Measurements from ENCODE around the gene PLA2G6. TPM values are rescaled to one million over a fixed set of nuclear protein-coding genes. Genes with fewer than 3 reads are reported as not detected.

Gene PLA2G6
- total RNA-seq, 1 experiment from 2014 or later: 16.2 TPM

DNA sequence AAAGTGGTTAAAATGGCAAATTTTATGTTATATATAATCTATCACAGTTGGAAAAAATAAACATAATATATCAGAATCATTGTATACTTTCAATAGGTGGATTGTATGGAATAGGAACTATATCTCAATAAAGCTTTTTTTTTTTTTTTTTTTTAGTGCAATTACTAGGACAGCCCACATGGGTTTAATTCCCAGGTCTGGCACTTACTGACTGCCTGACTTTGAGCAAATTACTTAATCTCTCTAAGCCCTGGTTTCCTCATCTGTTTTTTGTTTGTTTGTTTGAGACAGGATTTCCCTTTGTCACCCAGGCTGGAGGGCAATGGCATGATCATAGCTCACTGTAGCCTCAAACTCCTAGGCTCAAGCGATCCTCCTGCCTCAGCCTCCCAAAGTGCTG lies 45.0 kb downstream of the PLA2G6 start:
- Histone ChIP-seq H3K4me1 (ENCODE audit: control insufficient read depth, insufficient read depth, low read length) (no peaks in the 10 kb centered on the region), H3K4me3 (ENCODE audit: low read depth in 2 of 2, low read length in 2 of 2) (no peak overlapping the region), H3K27me3 (ENCODE audit: control insufficient read depth, insufficient read depth, low read length) (no peaks in the 10 kb centered on the region), H3K9me3 (ENCODE audit: control insufficient read depth, insufficient read depth, low read depth, low read length) (no peaks in the 10 kb centered on the region), H3K36me3 (ENCODE audit: control insufficient read depth, insufficient read depth, low read length) (no peaks in the 10 kb centered on the region), H3K27ac (ENCODE audit: low read length) (no peak overlapping the region)
- POLR2A ChIA-PET: interaction anchor here (0.9 kb wide), 1 partner anchor 9 kb away, joined by 8 read pairs; no protein-coding TSS in a partner anchor
- in situ Hi-C loops (cut with HindIII; ENCODE audit: low pct_unique_long_range_greater_than_20kb, low sequenced_read_pairs): no loop called here
- CTCF ChIA-PET: interaction anchor here (0.6 kb wide), 2 partner anchors 76 to 84 kb away, joined by 3 to 7 read pairs; no protein-coding TSS in a partner anchor
- TF ChIP-seq SIN3A (IDR thresholded peaks at IDR 0.05; ENCODE audit: borderline replicate concordance, insufficient read depth, low read depth, low read length) (no peak), TCF7L2 (IDR thresholded peaks at IDR 0.05; ENCODE audit: low read depth, low read length) (no peak), POLR2AphosphoS5 (IDR thresholded peaks at IDR 0.05; ENCODE audit: low read depth, low read length) (no peak)
- TF ChIP-seq, protein P1, sequence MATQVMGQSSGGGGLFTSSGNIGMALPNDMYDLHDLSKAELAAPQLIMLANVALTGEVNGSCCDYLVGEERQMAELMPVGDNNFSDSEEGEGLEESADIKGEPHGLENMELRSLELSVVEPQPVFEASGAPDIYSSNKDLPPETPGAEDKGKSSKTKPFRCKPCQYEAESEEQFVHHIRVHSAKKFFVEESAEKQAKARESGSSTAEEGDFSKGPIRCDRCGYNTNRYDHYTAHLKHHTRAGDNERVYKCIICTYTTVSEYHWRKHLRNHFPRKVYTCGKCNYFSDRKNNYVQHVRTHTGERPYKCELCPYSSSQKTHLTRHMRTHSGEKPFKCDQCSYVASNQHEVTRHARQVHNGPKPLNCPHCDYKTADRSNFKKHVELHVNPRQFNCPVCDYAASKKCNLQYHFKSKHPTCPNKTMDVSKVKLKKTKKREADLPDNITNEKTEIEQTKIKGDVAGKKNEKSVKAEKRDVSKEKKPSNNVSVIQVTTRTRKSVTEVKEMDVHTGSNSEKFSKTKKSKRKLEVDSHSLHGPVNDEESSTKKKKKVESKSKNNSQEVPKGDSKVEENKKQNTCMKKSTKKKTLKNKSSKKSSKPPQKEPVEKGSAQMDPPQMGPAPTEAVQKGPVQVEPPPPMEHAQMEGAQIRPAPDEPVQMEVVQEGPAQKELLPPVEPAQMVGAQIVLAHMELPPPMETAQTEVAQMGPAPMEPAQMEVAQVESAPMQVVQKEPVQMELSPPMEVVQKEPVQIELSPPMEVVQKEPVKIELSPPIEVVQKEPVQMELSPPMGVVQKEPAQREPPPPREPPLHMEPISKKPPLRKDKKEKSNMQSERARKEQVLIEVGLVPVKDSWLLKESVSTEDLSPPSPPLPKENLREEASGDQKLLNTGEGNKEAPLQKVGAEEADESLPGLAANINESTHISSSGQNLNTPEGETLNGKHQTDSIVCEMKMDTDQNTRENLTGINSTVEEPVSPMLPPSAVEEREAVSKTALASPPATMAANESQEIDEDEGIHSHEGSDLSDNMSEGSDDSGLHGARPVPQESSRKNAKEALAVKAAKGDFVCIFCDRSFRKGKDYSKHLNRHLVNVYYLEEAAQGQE (IDR thresholded peaks at IDR 0.05; ENCODE audit: insufficient read depth in 1 of 2, low read depth in 2 of 2, low read length in 1 of 2): no peak
- TF ChIP-seq, protein P2, sequence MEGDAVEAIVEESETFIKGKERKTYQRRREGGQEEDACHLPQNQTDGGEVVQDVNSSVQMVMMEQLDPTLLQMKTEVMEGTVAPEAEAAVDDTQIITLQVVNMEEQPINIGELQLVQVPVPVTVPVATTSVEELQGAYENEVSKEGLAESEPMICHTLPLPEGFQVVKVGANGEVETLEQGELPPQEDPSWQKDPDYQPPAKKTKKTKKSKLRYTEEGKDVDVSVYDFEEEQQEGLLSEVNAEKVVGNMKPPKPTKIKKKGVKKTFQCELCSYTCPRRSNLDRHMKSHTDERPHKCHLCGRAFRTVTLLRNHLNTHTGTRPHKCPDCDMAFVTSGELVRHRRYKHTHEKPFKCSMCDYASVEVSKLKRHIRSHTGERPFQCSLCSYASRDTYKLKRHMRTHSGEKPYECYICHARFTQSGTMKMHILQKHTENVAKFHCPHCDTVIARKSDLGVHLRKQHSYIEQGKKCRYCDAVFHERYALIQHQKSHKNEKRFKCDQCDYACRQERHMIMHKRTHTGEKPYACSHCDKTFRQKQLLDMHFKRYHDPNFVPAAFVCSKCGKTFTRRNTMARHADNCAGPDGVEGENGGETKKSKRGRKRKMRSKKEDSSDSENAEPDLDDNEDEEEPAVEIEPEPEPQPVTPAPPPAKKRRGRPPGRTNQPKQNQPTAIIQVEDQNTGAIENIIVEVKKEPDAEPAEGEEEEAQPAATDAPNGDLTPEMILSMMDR (IDR thresholded peaks at IDR 0.05): no peak
- DNase-seq (ENCODE audit: low read depth, low spot score): no peak
- BruUV-seq (replicated peaks): no TSS peak
- no peak for ATAC-seq
- intact Hi-C loops (cut with micrococcal nuclease; ENCODE audit: unreplicated experiment): no loop called here

DNA sequence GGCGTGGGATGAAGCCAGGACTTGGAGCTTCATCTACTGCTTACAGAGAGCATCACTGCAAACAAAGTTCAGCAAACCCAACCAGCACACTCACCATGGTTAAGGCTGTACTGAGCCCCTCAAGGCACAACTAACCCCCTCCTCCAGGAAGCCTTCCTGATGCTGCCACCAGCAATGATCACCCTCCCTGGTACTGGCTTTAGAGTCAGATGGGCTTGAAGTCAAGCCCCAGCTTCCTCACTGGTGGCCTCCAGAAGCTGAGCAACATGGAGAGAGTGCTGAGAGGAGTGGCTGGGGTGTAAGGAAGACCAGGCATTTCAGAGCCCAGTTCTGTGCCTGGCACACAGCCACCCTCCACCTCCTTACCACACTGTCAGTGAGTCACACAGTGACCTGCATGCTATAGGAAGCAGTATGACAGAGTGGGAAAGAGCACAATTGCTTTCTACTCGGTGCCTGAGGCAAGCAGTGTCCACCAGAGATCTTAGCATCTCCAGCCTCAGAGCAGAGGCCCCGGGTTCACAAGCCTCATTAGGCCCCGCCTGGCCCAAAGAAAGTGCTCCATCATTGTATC lies 46.4 kb downstream of the PLA2G6 start:
- DNase-seq (ENCODE audit: low read depth, low spot score) (no peak), ATAC-seq (peak; percentile 80)
- intact Hi-C loops (cut with micrococcal nuclease; ENCODE audit: unreplicated experiment): no loop called here
- H3K27me3 ChIP-seq (ENCODE audit: control insufficient read depth, insufficient read depth, low read length): no peaks in the 10 kb centered on the region
- no peak overlapping the region for H3K4me3 ChIP-seq (ENCODE audit: low read depth in 2 of 2, low read length in 2 of 2)
- H3K4me1 ChIP-seq (ENCODE audit: control insufficient read depth, insufficient read depth, low read length): no peaks in the 10 kb centered on the region
- no TSS peak for BruUV-seq (replicated peaks)
- H3K36me3 ChIP-seq (ENCODE audit: control insufficient read depth, insufficient read depth, low read length): no peaks in the 10 kb centered on the region
- in situ Hi-C loops (cut with HindIII; ENCODE audit: low pct_unique_long_range_greater_than_20kb, low sequenced_read_pairs): no loop called here
- POLR2A ChIA-PET: no interaction called here
- no peaks in the 10 kb centered on the region for H3K9me3 ChIP-seq (ENCODE audit: control insufficient read depth, insufficient read depth, low read depth, low read length)
- TF ChIP-seq POLR2AphosphoS5 (IDR thresholded peaks at IDR 0.05; ENCODE audit: low read depth, low read length) (no peak), TCF7L2 (IDR thresholded peaks at IDR 0.05; ENCODE audit: low read depth, low read length) (no peak), SIN3A (IDR thresholded peaks at IDR 0.05; ENCODE audit: borderline replicate concordance, insufficient read depth, low read depth, low read length) (no peak)
- TF ChIP-seq, protein P2 (IDR thresholded peaks at IDR 0.05): no peak
- TF ChIP-seq, protein P1 (IDR thresholded peaks at IDR 0.05; ENCODE audit: insufficient read depth in 1 of 2, low read depth in 2 of 2, low read length in 1 of 2): no peak
- CTCF ChIA-PET: no interaction called here
- no peak overlapping the region for H3K27ac ChIP-seq (ENCODE audit: low read length)
